Measurements from ENCODE around the gene MVD.

MVD gene

DNA sequence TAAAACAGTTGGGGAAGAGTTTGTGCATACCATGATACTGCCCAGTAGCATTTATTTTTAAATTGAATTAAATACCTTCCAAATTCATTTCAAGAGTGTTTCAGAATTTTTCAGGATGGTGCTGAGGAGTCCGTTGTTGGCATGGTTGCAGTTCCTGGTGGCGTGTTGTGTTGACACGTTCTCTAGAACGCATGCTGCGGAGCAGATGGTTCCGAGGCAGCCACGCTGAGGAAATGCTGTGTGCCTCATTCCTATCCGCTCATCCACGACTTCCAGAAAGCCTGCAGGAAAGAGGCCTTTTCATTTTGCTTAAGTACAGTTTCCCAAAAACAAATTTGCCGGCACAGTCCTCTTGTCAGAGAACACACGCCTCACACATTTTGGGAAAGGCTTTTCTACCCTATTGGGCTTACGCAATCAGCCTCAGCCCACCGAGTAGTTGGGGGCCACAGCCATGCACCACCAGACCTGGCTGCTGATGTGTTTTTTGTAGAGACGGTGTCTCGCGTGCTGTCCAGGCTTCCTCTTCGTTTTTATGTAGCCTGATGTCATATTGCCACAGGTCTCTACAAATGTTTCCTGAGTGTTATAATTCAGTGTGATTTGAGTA is 56.6 kb downstream of the MVD start:
- DNase-seq (ENCODE audit: low spot score) = no peak

DNA sequence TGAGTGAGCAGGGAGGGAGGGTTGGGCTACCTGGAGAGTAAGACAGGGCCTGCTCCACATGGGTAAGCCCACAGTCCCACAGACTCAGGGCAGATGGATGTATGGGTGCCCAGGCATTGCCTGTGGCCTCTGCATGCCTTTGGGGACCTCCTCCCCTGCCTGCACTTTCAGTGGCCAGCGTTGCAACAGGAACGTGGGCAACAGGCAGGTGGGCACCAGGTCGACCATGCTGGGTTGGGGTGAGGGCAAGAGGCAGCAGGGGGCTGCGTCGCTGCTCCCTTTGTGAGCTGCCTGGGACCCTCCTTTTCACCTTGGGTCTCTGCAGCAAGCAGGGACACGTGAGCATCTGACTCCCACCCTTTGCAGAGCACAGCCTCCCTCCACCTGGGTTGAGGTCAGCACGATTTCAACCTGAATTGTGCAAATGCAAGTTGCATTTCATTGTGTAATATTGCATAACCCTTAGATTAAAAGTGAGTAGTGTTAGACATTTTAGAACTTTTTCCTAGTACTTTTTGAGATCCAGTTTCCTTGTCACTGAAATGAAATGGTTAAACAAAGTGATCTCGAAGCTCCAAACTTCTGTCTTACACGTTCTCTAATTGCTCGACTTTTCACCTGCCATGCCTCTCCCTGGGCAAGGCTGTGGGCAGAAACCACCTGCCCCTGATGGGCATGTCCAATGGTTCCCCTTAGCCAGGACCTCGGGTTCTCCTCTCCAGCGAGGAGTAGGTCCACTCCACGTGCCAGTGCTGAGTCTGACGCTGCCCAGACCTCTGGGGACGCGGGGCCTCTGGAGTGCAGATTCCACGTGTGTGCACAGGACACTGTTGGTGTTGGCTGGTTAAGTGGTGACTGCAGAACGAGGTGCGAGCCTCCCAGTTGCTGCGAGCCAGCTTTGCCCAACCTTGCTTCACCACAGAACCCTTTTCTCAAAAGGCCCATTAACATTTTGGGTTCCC is 57.4 kb downstream of the MVD start:
- DNase-seq (ENCODE audit: low spot score) = no peak

DNA sequence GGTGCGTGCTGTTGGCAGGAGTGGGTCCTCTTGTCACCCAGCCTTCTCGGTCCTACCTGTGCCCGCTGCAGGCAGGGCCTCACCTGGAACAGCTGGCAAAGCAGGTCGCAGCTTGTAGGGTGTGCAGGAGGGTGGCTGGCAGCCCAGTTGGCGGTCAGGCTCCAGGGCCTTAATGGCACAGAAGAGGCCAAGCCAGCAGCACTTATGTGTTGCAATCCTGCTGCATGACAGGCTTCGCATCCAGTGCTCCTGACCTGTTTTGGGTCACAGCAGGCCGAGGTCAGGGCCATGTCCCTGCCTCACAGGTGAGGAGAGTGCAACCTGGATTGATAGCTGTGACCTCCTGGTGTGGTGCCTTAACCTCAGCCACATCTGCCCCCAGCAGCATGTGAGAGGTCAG is 60.8 kb downstream of the MVD start:
- no peak for DNase-seq (ENCODE audit: low spot score)

Data from HuH-7 (cell line).